ENCODE results near the gene IMPG2.

- no peak for TF ChIP-seq POLR2A (IDR thresholded peaks at IDR 0.05)
- TF ChIP-seq CTCF (IDR thresholded peaks at IDR 0.05) = no peak
- TF ChIP-seq EP300 (IDR thresholded peaks at IDR 0.05) = no peak
Measured at GRCh38 chr3:101212730-101213129, 107.6 kb downstream of the IMPG2 start.
